ENCODE results near the gene SLC49A3. TPM values are rescaled to one million over a fixed set of nuclear protein-coding genes. Genes with fewer than 3 reads are reported as not detected.

SLC49A3 gene
- total and polyA plus RNA-seq, 2 of the 13 experiments (the other 11 are each of a cell fraction or from before 2014, with no cell fraction given), result 0.07 to 0.17 TPM

GRCh38 chr4:717601-718320 is 28.8 kb upstream of the SLC49A3 start:
- FAIRE-seq, result no peak
- H4K20me1 ChIP-seq (ENCODE audit: insufficient read depth, low read length), result peaks cover 37% of the 10 kb centered on the region; the same call in 1 of the 2 replicates
- ChIA-PET POLR2A (no interaction called here), CTCF (ENCODE audit: low intra/inter-chr PET ratio, low total read pairs) (no interaction called here)
- H3K9ac ChIP-seq (ENCODE audit: insufficient read depth, low read depth, low read length), result no peak overlapping the region
- H3K36me3 ChIP-seq (replicated peaks in 1 of 2; ENCODE audit: control insufficient read depth in 1 of 2, insufficient read depth in 2 of 2, low read length in 2 of 2), result peaks cover 0 to 2% of the 10 kb centered on the region in 2 experiments; a peak in 1 of 5 replicates
- H3K4me1 ChIP-seq (ENCODE audit: insufficient read depth, low read length), result no peaks in the 10 kb centered on the region
- no TSS peak for BruUV-seq (replicated peaks)
- intact Hi-C loops (cut with micrococcal nuclease; ENCODE audit: unreplicated experiment) (no loop called here), in situ Hi-C loops (cut with HindIII; ENCODE audit: extremely low pct_ligation_motif_present, low pct_unique_long_range_greater_than_20kb) (no loop called here)
- H3K27ac ChIP-seq (ENCODE audit: extremely low read length, insufficient read depth, low read length), result no peak overlapping the region
- no peak for DNase-seq (ENCODE audit: low spot score)
- ATAC-seq, result no peak
- no peaks in the 10 kb centered on the region for H3K9me3 ChIP-seq (ENCODE audit: low read length)
- no peak overlapping the region for H3K4me3 ChIP-seq (replicated peaks in 1 of 3; ENCODE audit: insufficient read depth in 1 of 3, low read depth in 2 of 3, low read length in 3 of 3)
- H3K4me2 ChIP-seq (ENCODE audit: low read depth, low read length), result no peak overlapping the region
- no peaks in the 10 kb centered on the region; a peak in 1 of 5 replicates for H3K27me3 ChIP-seq (ENCODE audit: control insufficient read depth in 1 of 2, insufficient read depth in 2 of 2, low read length in 2 of 2)
- no peak overlapping the region for H2AFZ ChIP-seq (ENCODE audit: low read length)
- no peak for TF ChIP-seq ZNF207 (IDR thresholded peaks at IDR 0.05; ENCODE audit: borderline replicate concordance)
- TF ChIP-seq CEBPG (CRISPR knock-in tag; IDR thresholded peaks at IDR 0.05), result no peak
- TF ChIP-seq, protein P1, sequence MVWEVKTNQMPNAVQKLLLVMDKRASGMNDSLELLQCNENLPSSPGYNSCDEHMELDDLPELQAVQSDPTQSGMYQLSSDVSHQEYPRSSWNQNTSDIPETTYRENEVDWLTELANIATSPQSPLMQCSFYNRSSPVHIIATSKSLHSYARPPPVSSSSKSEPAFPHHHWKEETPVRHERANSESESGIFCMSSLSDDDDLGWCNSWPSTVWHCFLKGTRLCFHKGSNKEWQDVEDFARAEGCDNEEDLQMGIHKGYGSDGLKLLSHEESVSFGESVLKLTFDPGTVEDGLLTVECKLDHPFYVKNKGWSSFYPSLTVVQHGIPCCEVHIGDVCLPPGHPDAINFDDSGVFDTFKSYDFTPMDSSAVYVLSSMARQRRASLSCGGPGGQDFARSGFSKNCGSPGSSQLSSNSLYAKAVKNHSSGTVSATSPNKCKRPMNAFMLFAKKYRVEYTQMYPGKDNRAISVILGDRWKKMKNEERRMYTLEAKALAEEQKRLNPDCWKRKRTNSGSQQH (CRISPR knock-in tag; IDR thresholded peaks at IDR 0.05; ENCODE audit: low read depth), result no peak
- no peak for TF ChIP-seq TOE1 (CRISPR knock-in tag; IDR thresholded peaks at IDR 0.05)
- TF ChIP-seq MAFK (conservative IDR thresholded peaks at IDR 0.05 in 1 of 2, IDR thresholded peaks at IDR 0.05 in 1 of 2; ENCODE audit: low read length in 2 of 2), result no peak
- TF ChIP-seq ZNF460 (CRISPR knock-in tag; IDR thresholded peaks at IDR 0.05; ENCODE audit: borderline replicate concordance), result no peak
- no peak for TF ChIP-seq RAD51 (IDR thresholded peaks at IDR 0.05; ENCODE audit: borderline replicate concordance)
- no peak for TF ChIP-seq TRAFD1 (CRISPR knock-in tag; IDR thresholded peaks at IDR 0.05; ENCODE audit: borderline replicate concordance)
- TF ChIP-seq PCBP1 (IDR thresholded peaks at IDR 0.05; ENCODE audit: borderline replicate concordance, low read depth, low read length), result no peak
- TF ChIP-seq ZBTB42 (CRISPR knock-in tag; IDR thresholded peaks at IDR 0.05), result no peak
- TF ChIP-seq GABPB1 (CRISPR knock-in tag; IDR thresholded peaks at IDR 0.05), result no peak
- peaks cover 47% of the 10 kb centered on the region for H3K79me2 ChIP-seq (ENCODE audit: insufficient read depth, low read length)
- WGBS (ENCODE audit: low lambda C conversion rate), result 95% methylated on average over 34 of the region's 34 CpGs
